ENCODE measurements around the gene PDS5A.
"Not testable (repeated sequence)": the region's sequence is repeated elsewhere in the genome, so short reads cannot be mapped to it uniquely, and the experiment has no call there.

The PDS5A gene

GRCh38 chr4:39899291-39899690, 78.4 kb downstream of the PDS5A start:
- DNase-seq (ENCODE audit: low spot score): no peak

- DNase-seq (ENCODE audit: low spot score): no peak
These were observed 79.7 kb downstream of the PDS5A start for GRCh38 chr4:39898015-39898414.

GRCh38 chr4:39893693-39894072, 84.0 kb downstream of the PDS5A start:
- DNase-seq (ENCODE audit: low spot score): no peak

GRCh38 chr4:39892988-39893692, 84.6 kb downstream of the PDS5A start:
- no peak for DNase-seq (ENCODE audit: low spot score)

GRCh38 chr4:39889226-39889625, 88.5 kb downstream of the PDS5A start:
- no peak for DNase-seq (ENCODE audit: low spot score)

- DNase-seq (ENCODE audit: low spot score): no peak
These were observed 89.2 kb downstream of the PDS5A start for GRCh38 chr4:39888541-39888940.

GRCh38 chr4:39883646-39884045, 94.1 kb downstream of the PDS5A start:
- no peak for DNase-seq (ENCODE audit: low spot score)

- DNase-seq (ENCODE audit: low spot score): no peak
These were observed 95.9 kb downstream of the PDS5A start for GRCh38 chr4:39881789-39882188.

- DNase-seq (ENCODE audit: low spot score): no peak
These were observed 99.7 kb downstream of the PDS5A start for GRCh38 chr4:39877971-39878370.

- DNase-seq (ENCODE audit: low spot score): no peak
These were observed 103.9 kb downstream of the PDS5A start for GRCh38 chr4:39873823-39874222.

GRCh38 chr4:39865280-39865679, 112.4 kb downstream of the PDS5A start:
- no peak for DNase-seq (ENCODE audit: low spot score)

GRCh38 chr4:39864391-39864790, 113.3 kb downstream of the PDS5A start:
- no peak for DNase-seq (ENCODE audit: low spot score)

- no peak for DNase-seq (ENCODE audit: low spot score)
These were observed 116.9 kb downstream of the PDS5A start for GRCh38 chr4:39860804-39861203.

- DNase-seq (ENCODE audit: low spot score): no peak
These were observed 121.7 kb downstream of the PDS5A start for GRCh38 chr4:39855909-39856512.

- no peak for DNase-seq (ENCODE audit: low spot score)
These were observed 125.1 kb downstream of the PDS5A start for GRCh38 chr4:39852636-39853035.

GRCh38 chr4:39850727-39851126, 127.0 kb downstream of the PDS5A start:
- no peak for DNase-seq (ENCODE audit: low spot score)

GRCh38 chr4:39846705-39847104, 131.0 kb downstream of the PDS5A start:
- no peak for DNase-seq (ENCODE audit: low spot score)

GRCh38 chr4:39846120-39846519, 131.6 kb downstream of the PDS5A start:
- no peak for DNase-seq (ENCODE audit: low spot score)

GRCh38 chr4:39841894-39842293, 135.8 kb downstream of the PDS5A start:
- DNase-seq (ENCODE audit: low spot score): no peak

- DNase-seq (ENCODE audit: low spot score): not testable (repeated sequence)
These were observed 137.2 kb downstream of the PDS5A start for GRCh38 chr4:39840516-39840915.

GRCh38 chr4:39840027-39840426, 137.7 kb downstream of the PDS5A start:
- no peak for DNase-seq (ENCODE audit: low spot score)

GRCh38 chr4:39838431-39838830, 139.3 kb downstream of the PDS5A start:
- DNase-seq (ENCODE audit: low spot score): not testable (repeated sequence)

- DNase-seq (ENCODE audit: low spot score): no peak
These were observed 143.4 kb downstream of the PDS5A start for GRCh38 chr4:39834269-39834668.

- no peak for DNase-seq (ENCODE audit: low spot score)
These were observed 151.9 kb downstream of the PDS5A start for GRCh38 chr4:39825741-39826231.
